Heart left ventricle (tissue), 16 donors: ENCODE results near the gene DNAJC17. TPM values are rescaled to one million over a fixed set of nuclear protein-coding genes. Genes with fewer than 3 reads are reported as not detected.

Source experiments
- ATAC-seq, 4 donors: fragments of 200-7000 bp; cut with Tn5 transposase; one replicate each; pipeline ENCODE4 v1.9.1; 2020 to 2022; ENCODE audit warnings: moderate library complexity in 4 of 4, mild to moderate bottlenecking in 3 of 4, moderate number of reproducible peaks in 1 of 4
- DNase-seq, 5 donors: peaks; one replicate each; pipeline ENCODE4 v3.0.0-alpha.2; 2020
- H3K27ac ChIP-seq, 12 donors: fragments of 200-600 bp; sonication (generic) in 4 of 12; one replicate each; pipeline versions ENCODE4 v1.5.0 to v1.8.0; 2016 to 2022; ENCODE audit warnings: mild to moderate bottlenecking in 2 of 12
- H3K27me3 ChIP-seq, 9 donors: fragments of 200-600 bp; sonication (generic) in 2 of 9; one replicate each; pipeline versions ENCODE4 v1.5.1 to v1.8.0; 2016 to 2022; ENCODE audit warnings: mild to moderate bottlenecking in 3 of 9
- H3K36me3 ChIP-seq, 9 donors: fragments of 200-600 bp; sonication (generic) in 2 of 9; one replicate each; pipeline versions ENCODE4 v1.5.0 to v1.8.0; 2018 to 2022; ENCODE audit warnings: mild to moderate bottlenecking in 2 of 9
- H3K4me1 ChIP-seq, 12 donors: fragments of 200-600 bp; sonication (generic) in 4 of 12; one replicate each; pipeline versions ENCODE4 v1.5.0 to v1.8.0; 2016 to 2022; ENCODE audit warnings: mild to moderate bottlenecking in 3 of 12
- H3K4me3 ChIP-seq, 12 donors: fragments of 200-600 bp; sonication (generic) in 4 of 12; one replicate each; pipeline versions ENCODE4 v1.5.0 to v1.8.0; 2017 to 2022; ENCODE audit warnings: mild to moderate bottlenecking in 9 of 12, moderate library complexity in 4 of 12
- H3K9me3 ChIP-seq, 12 donors: fragments of 200-600 bp; sonication (generic) in 4 of 12; one replicate each; pipeline versions ENCODE4 v1.5.0 to v1.8.0; 2016 to 2022; ENCODE audit warnings: mild to moderate bottlenecking in 1 of 12
- CTCF ChIP-seq, 12 donors: fragments of 200-600 bp; sonication (generic) in 4 of 12; IDR thresholded peaks; one replicate each; pipeline versions ENCODE4 v1.5.0 to v1.8.0; 2018 to 2022; ENCODE audit warnings: antibody characterized with exemption in 12 of 12, mild to moderate bottlenecking in 5 of 12
- POLR2A ChIP-seq, 2 donors: fragments of 450-650 bp; IDR thresholded peaks; one replicate each; pipeline ENCODE4 v1.6.1; 2017; ENCODE audit warnings: antibody characterized with exemption in 2 of 2, mild to moderate bottlenecking in 2 of 2, moderate library complexity in 2 of 2
- WGBS, 4 donors: extraction: QIAGEN DNeasy Blood & Tissue Kit in 2 of 4; methylation state at CpG; one replicate each; pipeline versions ENCODE4 v1.1.5 to v1.1.7; 2013 to 2018; 5-methylcytosine and 5-hydroxymethylcytosine counted together
- intact Hi-C, 10 donors: fragments of 100-400 bp; cut with DNase I; formaldehyde crosslinking; loops; one replicate each; pipeline versions ENCODE4 v1.11.1 to v1.14.2; 2022
- polyA plus RNA-seq, 2 donors: library from polyadenylated mRNA; stranded (reverse); fragments of 200-250 nt; gene quantifications; one replicate each; pipeline ENCODE4 v1.2.3, GENCODE V29; 2013
- total RNA-seq, 9 donors: library from RNA; depleted of rRNA in 2 of 9; stranded (reverse); fragments of >200 nt in 2 of 9; fragmentation: NEBNext Ultra II Directional in 3 of 9; extraction: Animal tissue kit (Norgen Biotek cat#: 25700) in 3 of 9; gene quantifications; one replicate each; pipeline versions ENCODE4 v1.1.0 to v1.2.4, GENCODE V29; 2016 to 2023
- donor health status: ischemic (EF 13 %, LVEDD 7.1; RV severe dilation, severe dysfunction).
- donor health status: healthy with polysubstance abuse.
- donor health status: DM: no; HTN: yes; CAD: no.
- donor health status: DM: no; HTN: no; CAD: no.
- donor health status: ischemic (EF 25% LVEDD 6.9; RV normal size, moderate dysfunction).
- donor health status: ischemic (EF 25% LVEDD 5.7; RV mildly dilated, moderate dysfunction).
- donor health status: healthy.
- donor health status: DM: yes; HTN: yes; CAD: no.
- donor health status: ischemic (EF 35%, LVEDD 5.7; RV mildly dilated, moderate dysfunction).
- donor health status: nonischemic (EF 11% LVEDD 7.7; RV severe dilation, severe dysfunction).
- donor health status: DM: yes; HTN: yes; CAD: no.
- donor health status: PGD.
- donor health status: ischemic (EF 29% LVEDD 5.4; RV normal size, mild dysfunction).
- donor health status: nonischemic (EF 23%, LVEDD 6.1; RV moderate dilation, normal function).

The DNAJC17 gene
- total and polyA plus RNA-seq, 11 donors, result 7.6 to 29.9 (median 15.7) TPM

GRCh38 chr15:40830884-40831283 lies 23.6 kb upstream of the DNAJC17 start:
- intact Hi-C loops, result no loop called here
- Histone ChIP-seq H3K36me3 (no peaks in the 10 kb centered on the region), H3K4me3 (no peak overlapping the region), H3K27ac (no peak overlapping the region), H3K4me1 (no peaks in the 10 kb centered on the region), H3K9me3 (no peaks in the 10 kb centered on the region), H3K27me3 (no peaks in the 10 kb centered on the region)
- TF ChIP-seq CTCF (IDR thresholded peaks at IDR 0.05) (no peak), POLR2A (IDR thresholded peaks at IDR 0.05) (no peak)
- 59 to 72% (median 65%) methylated on average over 2 of the region's 2 CpGs for WGBS, 4 donors
- ATAC-seq (no peak), DNase-seq (no peak)

- TF ChIP-seq CTCF (IDR thresholded peaks at IDR 0.05), result no peak
- TF ChIP-seq POLR2A (IDR thresholded peaks at IDR 0.05), result no peak
- Histone ChIP-seq H3K27me3 (peaks cover 0 to 4% (median 0%) of the 10 kb centered on the region in 9 donors), H3K27ac (no peak overlapping the region), H3K4me1 (no peaks in the 10 kb centered on the region), H3K4me3 (no peak overlapping the region), H3K36me3 (no peaks in the 10 kb centered on the region), H3K9me3 (no peaks in the 10 kb centered on the region)
- no peak for ATAC-seq
- no peak for DNase-seq
- 83 to 87% (median 85%) methylated on average over 7 of the region's 7 CpGs for WGBS, 4 donors
- intact Hi-C loops, result no loop called here
Measured at GRCh38 chr15:40829115-40829514, 21.8 kb upstream of the DNAJC17 start.

- ATAC-seq (no peak), DNase-seq (no peak)
- no peak for TF ChIP-seq CTCF (IDR thresholded peaks at IDR 0.05)
- TF ChIP-seq POLR2A (IDR thresholded peaks at IDR 0.05), result no peak
- H3K4me1 ChIP-seq, result no peaks in the 10 kb centered on the region
- WGBS, 4 donors, result 85 to 94% (median 88%) methylated on average over 5 to 6 of the region's 6 CpGs
- H3K9me3 ChIP-seq, result no peaks in the 10 kb centered on the region
- no peak within 1 kb of the TSS for H3K27ac ChIP-seq
- peaks cover 0 to 4% (median 0%) of the 10 kb centered on the region in 9 donors for H3K27me3 ChIP-seq
- intact Hi-C loops, result no loop called here
- H3K36me3 ChIP-seq, result no peaks in the 10 kb centered on the region
- H3K4me3 ChIP-seq, result no peak within 1 kb of the TSS
Measured at GRCh38 chr15:40828447-40829036, 21.3 kb upstream of the DNAJC17 start, which contains the start of gene PPP1R14D. Gene PPP1R14D, minus strand, starts transcription at chr15:40828708. Its CDS starts 67 bp downstream, at chr15:40828641.

- intact Hi-C loops, result no loop called here
- no peaks in the 10 kb centered on the region for H3K4me1 ChIP-seq
- ATAC-seq, result no peak
- H3K36me3 ChIP-seq, result no peaks in the 10 kb centered on the region
- 72 to 88% (median 87%) methylated on average over 4 of the region's 4 CpGs for WGBS, 4 donors
- H3K27ac ChIP-seq, result no peak overlapping the region
- TF ChIP-seq CTCF (IDR thresholded peaks at IDR 0.05), result no peak
- TF ChIP-seq POLR2A (IDR thresholded peaks at IDR 0.05), result no peak
- no peak overlapping the region for H3K4me3 ChIP-seq
- no peak for DNase-seq
- no peaks in the 10 kb centered on the region for H3K9me3 ChIP-seq
- peaks cover 0 to 4% (median 0%) of the 10 kb centered on the region in 9 donors for H3K27me3 ChIP-seq
Measured at GRCh38 chr15:40826423-40827075, 19.3 kb upstream of the DNAJC17 start.
